HL-60 (cell line): ENCODE data around the gene RAPSN.

Source experiments
- CTCF ChIP-seq: IDR thresholded peaks from one replicate; pipeline ENCODE4 v1.5.1; 2011; ENCODE audit warnings: low read length, control low read depth, inconsistent platforms; ENCODE audit not compliant: insufficient read depth
- GABPA ChIP-seq: IDR thresholded peaks from 2 replicates; pipeline ENCODE4 v1.6.1; 2012; ENCODE audit warnings: low read depth
- POLR2AphosphoS5 ChIP-seq: IDR thresholded peaks from 2 replicates; pipeline ENCODE4 v1.6.1; 2012; ENCODE audit warnings: low read depth

- no peak for TF ChIP-seq CTCF
- no peak for TF ChIP-seq POLR2AphosphoS5
- no peak for TF ChIP-seq GABPA
These were observed 5.8 kb downstream of the RAPSN start for GRCh38 chr11:47443028-47443700.
